Chondrocyte (in vitro differentiated cells): ENCODE measurements around the gene TGM3. TPM values are rescaled to one million over a fixed set of nuclear protein-coding genes. Genes with fewer than 3 reads are reported as not detected.

ENCODE experiments used
- DNase-seq: peaks from one replicate; pipeline ENCODE4 v3.0.0; 2021; ENCODE audit warnings: mixed read lengths, low spot score
- H3K27ac Mint-ChIP-seq: one replicate; pipeline ENCODE4 v1.8.0; 2021; ENCODE audit warnings: mild to moderate bottlenecking, moderate library complexity, mixed read lengths; ENCODE audit not compliant: unreplicated experiment
- H3K27me3 Mint-ChIP-seq: 2 replicates; pipeline ENCODE4 v1.8.0; 2021; ENCODE audit warnings: low read depth, mixed read lengths
- H3K36me3 Mint-ChIP-seq: 2 replicates; pipeline ENCODE4 v1.8.0; 2021; ENCODE audit warnings: low read depth, mixed read lengths
- H3K4me1 Mint-ChIP-seq: 2 replicates; pipeline ENCODE4 v1.8.0; 2021; ENCODE audit warnings: low read depth, mild to moderate bottlenecking, mixed read lengths
- H3K4me3 Mint-ChIP-seq: one replicate; pipeline ENCODE4 v1.8.0; 2021; ENCODE audit warnings: mild to moderate bottlenecking, moderate library complexity, mixed read lengths; ENCODE audit not compliant: unreplicated experiment
- H3K9me3 Mint-ChIP-seq: 2 replicates; pipeline ENCODE4 v1.8.0; 2021; ENCODE audit warnings: low read depth, mixed read lengths
- CTCF ChIP-seq: fragments of 200-600 bp; sonication (generic); IDR thresholded peaks from 2 replicates; pipeline ENCODE4 v1.5.0; 2021; ENCODE audit warnings: antibody characterized with exemption, mild to moderate bottlenecking, moderate library complexity
- total RNA-seq: library from RNA; stranded (reverse); gene quantifications from 3 replicates; pipeline ENCODE4 v1.2.1, GENCODE V29; 2021

TGM3 gene
- total RNA-seq, 1 donor from 2014 or later = not detected

GRCh38 chr20:2348336-2348735, 52.5 kb downstream of the TGM3 start:
- TF ChIP-seq CTCF = no peak
- Mint-ChIP-seq H3K36me3 (no peaks in the 10 kb centered on the region), H3K4me3 (no peak overlapping the region), H3K9me3 (peaks cover 6% of the 10 kb centered on the region), H3K27me3 (peaks cover 13% of the 10 kb centered on the region), H3K4me1 (no peaks in the 10 kb centered on the region), H3K27ac (no peak overlapping the region)
- no peak for DNase-seq

DNA sequence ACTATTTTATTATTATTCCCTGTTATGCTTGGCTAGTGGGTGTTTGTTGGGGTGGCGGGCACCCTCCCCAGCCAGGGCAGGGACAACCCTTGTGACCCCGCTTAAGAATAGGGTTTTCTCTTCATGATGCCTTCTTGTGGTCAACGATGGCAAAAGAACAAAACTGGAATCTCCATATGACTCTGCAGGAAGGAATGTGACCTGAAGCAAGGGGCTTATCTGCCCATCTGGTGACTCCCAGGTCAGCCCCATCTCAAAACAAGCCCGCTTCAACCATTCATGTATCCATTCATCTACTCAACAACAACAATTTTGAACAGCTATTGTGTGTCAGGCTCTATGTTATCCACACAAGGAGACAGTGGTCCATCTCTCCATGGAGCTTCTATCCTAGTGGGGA, 54.0 kb downstream of the TGM3 start:
- no peak for DNase-seq
- no peak overlapping the region for H3K27ac Mint-ChIP-seq
- TF ChIP-seq CTCF = no peak
- no peaks in the 10 kb centered on the region for H3K4me1 Mint-ChIP-seq
- H3K36me3 Mint-ChIP-seq = no peaks in the 10 kb centered on the region
- H3K27me3 Mint-ChIP-seq = peaks cover 18% of the 10 kb centered on the region
- H3K4me3 Mint-ChIP-seq = no peak overlapping the region
- H3K9me3 Mint-ChIP-seq = peaks cover 4% of the 10 kb centered on the region

DNA sequence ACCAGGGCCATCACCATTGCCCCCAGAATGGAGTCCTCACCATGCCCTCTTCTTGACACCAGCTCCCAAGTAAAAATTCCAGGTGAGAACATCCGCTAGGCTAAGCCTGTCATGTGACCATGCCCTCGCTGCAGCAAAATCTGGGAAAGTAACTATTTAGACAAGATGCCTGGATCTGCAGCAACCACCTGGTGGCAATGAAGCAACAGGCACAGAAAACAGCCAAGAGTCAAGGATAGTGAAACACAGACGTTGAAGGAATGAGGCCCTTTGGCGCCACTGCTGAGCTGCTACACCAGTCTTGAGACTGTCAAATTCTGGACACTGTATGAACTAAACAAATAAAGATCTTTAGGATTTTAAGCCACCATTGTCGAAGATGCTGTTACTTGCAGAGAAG, 54.8 kb downstream of the TGM3 start:
- H3K9me3 Mint-ChIP-seq = peaks cover 4% of the 10 kb centered on the region

DNA sequence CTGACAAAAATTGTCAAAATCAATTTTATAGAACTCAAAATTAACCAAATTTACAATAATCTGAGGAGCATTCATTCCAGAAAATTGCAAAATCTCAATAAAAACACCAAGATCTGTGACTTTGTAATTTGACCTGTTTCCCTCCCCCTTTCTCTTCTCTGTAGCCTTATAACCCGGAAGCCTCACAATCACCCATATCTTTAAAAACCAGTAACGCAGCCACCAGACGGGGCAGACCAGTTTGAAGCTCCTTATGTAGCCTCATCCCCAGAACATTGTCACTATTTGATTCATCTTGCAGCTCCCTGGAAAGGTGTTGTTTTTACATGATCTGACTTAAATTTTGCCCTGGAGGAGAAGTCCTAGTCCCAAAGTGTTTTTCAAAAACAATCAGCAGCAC, 57.4 kb downstream of the TGM3 start:
- Mint-ChIP-seq H3K36me3 (no peaks in the 10 kb centered on the region), H3K4me3 (no peak overlapping the region), H3K27me3 (peaks cover 17% of the 10 kb centered on the region), H3K27ac (no peak overlapping the region), H3K4me1 (no peaks in the 10 kb centered on the region), H3K9me3 (no peaks in the 10 kb centered on the region)
- DNase-seq = no peak
- no peak for TF ChIP-seq CTCF

More for the DNA sequence above, 54.8 kb downstream of the TGM3 start:
- Mint-ChIP-seq H3K27ac (no peak overlapping the region), H3K4me3 (no peak overlapping the region), H3K36me3 (no peaks in the 10 kb centered on the region), H3K27me3 (peaks cover 19% of the 10 kb centered on the region), H3K4me1 (no peaks in the 10 kb centered on the region)
- no peak for DNase-seq
- TF ChIP-seq CTCF = no peak

DNA sequence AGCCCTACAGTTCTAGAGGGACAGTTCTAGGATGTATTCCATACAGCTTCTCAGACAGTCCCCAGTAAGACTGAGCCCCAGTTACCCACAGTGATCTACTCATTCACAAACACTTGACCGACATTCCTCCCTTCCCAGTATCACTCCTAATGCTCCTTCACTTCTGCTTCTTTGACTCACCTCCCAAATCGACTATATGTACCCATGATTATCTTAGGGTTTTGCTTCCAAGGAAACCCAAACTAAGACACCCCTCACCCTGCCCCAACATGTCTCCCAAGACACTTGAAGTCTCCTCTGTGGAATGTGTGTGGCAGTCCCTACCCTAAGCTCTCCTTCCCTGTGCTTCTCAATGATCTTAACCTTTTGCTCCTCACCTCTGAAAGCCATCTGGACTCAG, 61.3 kb downstream of the TGM3 start:
- Mint-ChIP-seq H3K27ac (no peak overlapping the region), H3K27me3 (peaks cover 22% of the 10 kb centered on the region), H3K36me3 (peaks cover 1% of the 10 kb centered on the region), H3K4me1 (no peaks in the 10 kb centered on the region), H3K4me3 (no peak overlapping the region), H3K9me3 (peaks cover 23% of the 10 kb centered on the region)
- no peak for TF ChIP-seq CTCF
- DNase-seq = no peak
